Adrenal gland (tissue), 12 donors: ENCODE data around the gene KIF26B. TPM values are rescaled to one million over a fixed set of nuclear protein-coding genes. Genes with fewer than 3 reads are reported as not detected.

ENCODE experiments used
- DNase-seq, 7 donors: peaks; one replicate each; pipeline ENCODE4 v3.0.0-alpha.2; 2019 to 2020
- H3K27ac ChIP-seq, 5 donors: fragments of 200-600 bp; sonication (generic) in 4 of 5; 1 replicate in 3 of 5; 2 replicates in 2 of 5; pipeline versions ENCODE4 v1.5.1 to v1.8.0; 2016 to 2020; ENCODE audit warnings: mild to moderate bottlenecking in 1 of 5
- H3K27me3 ChIP-seq: fragments of 200-600 bp; 2 replicates; pipeline ENCODE4 v1.8.0; 2021
- H3K36me3 ChIP-seq, 2 donors: fragments of 200-600 bp; replicated peaks in 1 of 2; 1 replicate in 1 of 2; 2 replicates in 1 of 2; pipeline versions ENCODE4 v1.5.1 to v1.8.0; 2018 to 2022
- H3K4me1 ChIP-seq, 2 donors: fragments of 200-600 bp; replicated peaks in 1 of 2; 1 replicate in 1 of 2; 2 replicates in 1 of 2; pipeline versions ENCODE4 v1.5.1 to v1.8.0; 2018 to 2021
- H3K4me3 ChIP-seq, 4 donors: fragments of 200-600 bp; sonication (generic) in 3 of 4; one replicate each; pipeline ENCODE4 v1.5.1; 2016 to 2018
- H3K9me3 ChIP-seq, 3 donors: fragments of 200-600 bp; sonication (generic) in 1 of 3; replicated peaks in 1 of 3; 1 replicate in 2 of 3; 2 replicates in 1 of 3; pipeline versions ENCODE4 v1.5.1 to v1.8.0; 2016 to 2021
- CTCF ChIP-seq, 6 experiments: fragments of 450-650 bp in 4 of 6; fragments of 200-600 bp in 2 of 6; sonication (generic) in 1 of 6; IDR thresholded peaks; 1 replicate in 5 of 6; 2 replicates in 1 of 6; pipeline versions ENCODE4 v1.5.1 to v1.8.0; 2016 to 2021; ENCODE audit warnings: antibody characterized with exemption in 6 of 6, mild to moderate bottlenecking in 2 of 6, moderate library complexity in 1 of 6
- POLR2A ChIP-seq, 2 donors: fragments of 450-650 bp; IDR thresholded peaks; one replicate each; pipeline ENCODE4 v1.6.1; 2017; ENCODE audit warnings: antibody characterized with exemption in 2 of 2, mild to moderate bottlenecking in 2 of 2, moderate library complexity in 1 of 2
- WGBS, 4 donors: extraction: QIAGEN DNeasy Blood & Tissue Kit in 2 of 4; methylation state at CpG; one replicate each; pipeline versions ENCODE4 v1.1.5 to v1.1.7; 2013 to 2017; 5-methylcytosine and 5-hydroxymethylcytosine counted together
- intact Hi-C, 2 donors: fragments of 100-400 bp; cut with DNase I; formaldehyde crosslinking; loops; one replicate each; pipeline versions ENCODE4 v1.14.1 to v1.15.0; 2022 to 2023
- polyA plus RNA-seq, 3 donors: library from polyadenylated mRNA; stranded (reverse); fragments of 200-250 nt in 2 of 3; fragments of 350-450 nt in 1 of 3; fragmentation: Illumina TruSeq in 1 of 3; extraction: RNeasy Lipid Tissue Mini Kit (QIAGEN cat#74804) in 1 of 3; gene quantifications; one replicate each; pipeline ENCODE4 v1.2.3, GENCODE V29; 2013 to 2014
- total RNA-seq, 9 donors: library from RNA; depleted of rRNA in 4 of 9; stranded (reverse); fragments of >200 nt in 4 of 9; fragments of 120-200 nt in 1 of 9; fragmentation: NEBNext Ultra II Directional in 1 of 9; extraction: Animal tissue kit (Norgen Biotek cat#: 25700) in 1 of 9; gene quantifications; one replicate each; pipeline versions ENCODE4 v1.1.0 to v1.2.4, GENCODE V29; 2013 to 2023
- donor health status: healthy with polysubstance abuse.
- donor health status: Bipolar disorder and iron deficiency.
- donor health status: DM: yes; HTN: yes; CAD: no.
- donor health status: DM: no; HTN: no; CAD: no.
- donor health status: DM: no; HTN: no; CAD: no.
- donor health status: DM: yes; HTN: yes; CAD: no.

Gene KIF26B
- total and polyA plus RNA-seq, 12 donors = 0.20 to 4.6 (median 2.6) TPM

- intact Hi-C loops = no loop called here
- Histone ChIP-seq H3K36me3 (no peaks in the 10 kb centered on the region), H3K9me3 (no peaks in the 10 kb centered on the region), H3K27me3 (no peaks in the 10 kb centered on the region), H3K27ac (no peak overlapping the region), H3K4me1 (no peaks in the 10 kb centered on the region), H3K4me3 (no peak overlapping the region)
- no peak for TF ChIP-seq CTCF (IDR thresholded peaks at IDR 0.05)
- no peak for TF ChIP-seq POLR2A (IDR thresholded peaks at IDR 0.05)
- DNase-seq = peak in 1 of 7 donors; percentile 21
- 73 to 82% (median 78%) methylated on average over 7 of the region's 7 CpGs for whole genome bisulfite sequencing, 4 donors
Observed at GRCh38 chr1:245168906-245169305, 14.1 kb downstream of the KIF26B start.

GRCh38 chr1:245169376-245169775, 14.6 kb downstream of the KIF26B start:
- H3K4me3 ChIP-seq = no peak overlapping the region
- H3K27ac ChIP-seq = no peak overlapping the region
- no peaks in the 10 kb centered on the region for H3K27me3 ChIP-seq
- no peaks in the 10 kb centered on the region for H3K9me3 ChIP-seq
- H3K36me3 ChIP-seq = no peaks in the 10 kb centered on the region
- no peak for DNase-seq
- H3K4me1 ChIP-seq = no peaks in the 10 kb centered on the region
- no peak for TF ChIP-seq CTCF (IDR thresholded peaks at IDR 0.05)
- TF ChIP-seq POLR2A (IDR thresholded peaks at IDR 0.05) = no peak
- 56 to 91% (median 64%) methylated on average over 4 to 7 of the region's 7 CpGs for WGBS, 4 donors
- intact Hi-C loops = no loop called here

- no peak for DNase-seq
- no peaks in the 10 kb centered on the region for H3K4me1 ChIP-seq
- no peak overlapping the region for H3K4me3 ChIP-seq
- intact Hi-C loops = loop anchor here in 1 of 2 donors (5.0 kb wide), 1 partner anchor 720 kb away; no protein-coding TSS in a partner anchor
- no peak overlapping the region for H3K27ac ChIP-seq
- 62 to 76% (median 72%) methylated on average over 7 of the region's 7 CpGs for WGBS, 4 donors
- TF ChIP-seq CTCF (IDR thresholded peaks at IDR 0.05) (no peak), POLR2A (IDR thresholded peaks at IDR 0.05) (no peak)
- H3K36me3 ChIP-seq = no peaks in the 10 kb centered on the region
- H3K27me3 ChIP-seq = no peaks in the 10 kb centered on the region
- H3K9me3 ChIP-seq = no peaks in the 10 kb centered on the region
Observed at GRCh38 chr1:245172026-245172425, 17.2 kb downstream of the KIF26B start.

GRCh38 chr1:245172829-245173228, 18.0 kb downstream of the KIF26B start:
- Histone ChIP-seq H3K4me1 (no peaks in the 10 kb centered on the region), H3K36me3 (no peaks in the 10 kb centered on the region), H3K4me3 (no peak overlapping the region), H3K27ac (no peak overlapping the region), H3K9me3 (no peaks in the 10 kb centered on the region), H3K27me3 (no peaks in the 10 kb centered on the region)
- WGBS, 4 donors = 94 to 100% (median 97%) methylated on average over 2 of the region's 2 CpGs
- TF ChIP-seq CTCF (IDR thresholded peaks at IDR 0.05) = no peak
- no peak for TF ChIP-seq POLR2A (IDR thresholded peaks at IDR 0.05)
- no peak for DNase-seq
- intact Hi-C loops = loop anchor here in 1 of 2 donors (5.0 kb wide), 1 partner anchor 719 kb away; no protein-coding TSS in a partner anchor
